Measurements from ENCODE around the gene SLC9A3.

The SLC9A3 gene

DNA sequence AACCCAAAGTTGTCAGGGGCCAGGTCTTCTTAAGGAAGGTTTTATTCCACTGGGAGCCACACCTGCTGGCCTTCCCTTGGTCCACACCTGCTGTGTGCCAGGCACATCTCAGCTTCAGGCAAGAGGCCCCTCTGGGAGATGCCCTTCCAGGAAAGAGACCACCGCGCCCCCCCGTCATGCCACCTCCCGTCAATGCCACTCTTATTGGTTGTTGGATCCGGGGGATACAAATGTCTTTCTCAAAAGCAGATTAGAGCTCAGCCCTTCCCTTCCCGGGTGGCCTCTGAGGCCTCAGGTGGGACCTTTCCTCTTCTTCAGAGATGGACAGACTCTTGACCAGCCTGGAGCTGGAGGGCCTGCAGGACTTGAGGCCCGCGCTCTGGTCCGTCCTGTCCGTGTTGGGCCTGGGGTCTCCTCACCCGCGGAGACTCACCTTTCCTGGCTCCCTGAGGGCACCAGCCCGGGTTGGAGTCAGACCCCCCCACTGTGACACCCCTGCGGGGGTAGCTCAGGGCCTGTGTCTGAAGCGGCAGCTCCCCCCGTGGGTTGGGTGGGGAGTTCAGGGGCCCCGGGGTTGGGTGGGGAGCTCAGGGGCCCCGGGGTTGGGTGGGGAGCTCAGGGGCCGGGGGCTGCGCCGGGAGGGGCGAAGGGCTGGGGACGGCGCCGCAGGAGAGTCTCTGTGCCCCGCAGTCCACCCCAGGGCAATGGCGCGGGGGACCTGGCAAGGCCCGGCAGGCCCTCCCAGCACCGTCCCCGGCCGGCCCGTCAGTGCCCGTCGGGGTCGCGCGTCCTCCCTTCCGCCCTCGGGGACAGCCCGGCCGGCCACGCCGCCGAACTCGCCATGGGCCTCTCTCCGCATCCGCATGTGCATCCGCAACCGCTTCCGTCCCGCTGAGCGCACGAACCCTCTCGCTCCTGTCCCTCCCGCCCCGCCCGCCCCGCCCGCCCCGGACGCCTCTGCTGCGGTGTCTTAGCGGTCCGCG is 3.7 kb upstream of the SLC9A3 start:
- TF ChIP-seq, protein P1, sequence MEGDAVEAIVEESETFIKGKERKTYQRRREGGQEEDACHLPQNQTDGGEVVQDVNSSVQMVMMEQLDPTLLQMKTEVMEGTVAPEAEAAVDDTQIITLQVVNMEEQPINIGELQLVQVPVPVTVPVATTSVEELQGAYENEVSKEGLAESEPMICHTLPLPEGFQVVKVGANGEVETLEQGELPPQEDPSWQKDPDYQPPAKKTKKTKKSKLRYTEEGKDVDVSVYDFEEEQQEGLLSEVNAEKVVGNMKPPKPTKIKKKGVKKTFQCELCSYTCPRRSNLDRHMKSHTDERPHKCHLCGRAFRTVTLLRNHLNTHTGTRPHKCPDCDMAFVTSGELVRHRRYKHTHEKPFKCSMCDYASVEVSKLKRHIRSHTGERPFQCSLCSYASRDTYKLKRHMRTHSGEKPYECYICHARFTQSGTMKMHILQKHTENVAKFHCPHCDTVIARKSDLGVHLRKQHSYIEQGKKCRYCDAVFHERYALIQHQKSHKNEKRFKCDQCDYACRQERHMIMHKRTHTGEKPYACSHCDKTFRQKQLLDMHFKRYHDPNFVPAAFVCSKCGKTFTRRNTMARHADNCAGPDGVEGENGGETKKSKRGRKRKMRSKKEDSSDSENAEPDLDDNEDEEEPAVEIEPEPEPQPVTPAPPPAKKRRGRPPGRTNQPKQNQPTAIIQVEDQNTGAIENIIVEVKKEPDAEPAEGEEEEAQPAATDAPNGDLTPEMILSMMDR (conservative IDR thresholded peaks at IDR 0.05) = no peak
- no peak for TF ChIP-seq ZFX (IDR thresholded peaks at IDR 0.05)

DNA sequence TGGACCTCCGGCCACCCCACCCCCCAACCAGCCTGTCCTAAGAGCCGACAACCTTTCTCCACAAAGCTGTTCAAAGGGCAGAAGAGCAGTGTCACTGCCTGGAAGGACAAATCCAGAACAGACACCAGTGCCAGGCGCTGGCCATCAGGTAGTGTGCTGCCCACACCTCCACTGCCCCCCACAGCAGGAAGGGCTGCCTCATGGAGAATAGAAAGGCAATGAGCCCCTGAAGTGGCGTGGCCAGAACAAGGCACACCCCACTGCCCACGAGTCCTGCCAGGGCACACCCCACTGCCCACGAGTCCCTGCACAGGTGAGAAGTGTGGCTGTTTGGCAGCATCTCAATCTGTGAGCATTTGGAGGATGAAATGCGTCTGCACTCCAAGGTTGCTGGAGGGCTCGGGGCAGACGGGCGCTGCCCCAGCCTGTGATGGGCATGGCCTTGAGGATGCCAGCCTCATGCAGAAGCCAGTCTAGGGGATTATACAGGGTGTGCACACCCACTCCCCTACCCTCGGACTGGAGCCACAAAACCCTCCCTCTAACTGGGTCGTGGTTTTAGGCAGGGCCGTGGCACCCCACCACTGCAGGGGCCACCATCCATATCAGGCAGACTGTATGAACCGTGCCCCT is 2.3 kb upstream of the SLC9A3 start:
- TF ChIP-seq, protein P1 (conservative IDR thresholded peaks at IDR 0.05) = no peak
- no peak for TF ChIP-seq ZFX (IDR thresholded peaks at IDR 0.05)
- no peak overlapping the region for H3K27ac ChIP-seq

More for the DNA sequence above, 3.7 kb upstream of the SLC9A3 start:
- no peak overlapping the region for H3K27ac ChIP-seq

DNA sequence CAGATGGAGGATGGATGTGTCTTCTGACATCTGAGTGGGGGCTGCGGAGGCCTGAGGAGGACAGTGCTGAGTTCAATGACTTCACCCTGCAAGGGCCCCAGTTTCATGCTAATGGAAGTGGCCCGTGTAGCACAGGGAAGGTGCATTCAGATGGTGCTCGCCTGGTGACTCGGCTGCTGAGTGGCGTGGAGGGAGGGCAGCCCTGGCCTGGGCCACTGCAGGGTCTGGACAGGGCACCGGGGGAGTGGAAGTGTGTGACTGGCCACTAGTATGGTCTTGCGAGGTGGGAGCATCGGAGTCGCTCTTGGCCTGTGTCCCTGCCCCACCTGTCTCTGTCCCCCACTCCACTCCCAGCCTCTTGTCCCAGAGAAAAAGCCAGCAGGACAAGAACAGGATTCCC is 1.7 kb upstream of the SLC9A3 start:
- no peak overlapping the region for H3K27ac ChIP-seq
- TF ChIP-seq, protein P1 (conservative IDR thresholded peaks at IDR 0.05) = no peak
- TF ChIP-seq ZFX (IDR thresholded peaks at IDR 0.05) = no peak

DNA sequence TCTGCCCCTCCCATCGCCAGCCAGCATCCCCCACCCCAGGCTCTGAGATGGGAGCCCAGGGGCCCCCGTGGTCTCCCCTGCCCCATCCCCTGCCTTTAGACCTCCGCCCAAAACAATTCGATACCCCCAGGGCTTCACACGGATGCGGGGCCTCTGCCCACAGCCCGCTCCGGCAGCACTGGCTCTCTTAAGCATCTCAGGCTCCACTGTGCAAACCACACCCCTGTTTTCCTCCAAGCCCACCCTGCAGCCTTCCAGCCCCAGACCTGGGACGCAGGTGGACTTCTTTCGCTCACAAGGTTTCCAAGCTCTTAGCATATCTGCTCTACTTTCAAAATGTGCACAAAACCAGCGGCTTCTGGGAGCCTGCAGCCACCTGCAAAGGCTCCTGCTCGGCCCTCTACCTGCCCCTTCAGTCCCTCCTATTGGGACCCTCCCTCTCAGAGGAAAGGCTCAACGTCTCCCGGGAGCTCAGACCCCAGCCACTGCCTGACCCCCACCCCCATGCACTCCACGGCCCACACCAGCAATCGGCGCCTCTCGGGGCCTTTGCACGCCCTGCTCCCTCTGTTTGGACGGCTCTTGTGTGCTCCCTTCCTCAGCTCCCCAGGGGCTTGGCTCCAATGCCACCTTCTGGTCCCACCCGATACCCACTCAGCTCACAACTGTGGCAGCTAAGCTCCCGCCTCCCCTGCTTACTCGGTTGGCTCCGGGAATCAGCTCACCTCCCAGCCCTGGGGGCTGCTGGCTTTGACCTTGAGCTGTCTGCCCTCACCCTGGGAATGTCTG is 918 bp upstream of the SLC9A3 start:
- TF ChIP-seq, protein P1 (conservative IDR thresholded peaks at IDR 0.05) = no peak
- TF ChIP-seq ZFX (IDR thresholded peaks at IDR 0.05) = no peak

DNA sequence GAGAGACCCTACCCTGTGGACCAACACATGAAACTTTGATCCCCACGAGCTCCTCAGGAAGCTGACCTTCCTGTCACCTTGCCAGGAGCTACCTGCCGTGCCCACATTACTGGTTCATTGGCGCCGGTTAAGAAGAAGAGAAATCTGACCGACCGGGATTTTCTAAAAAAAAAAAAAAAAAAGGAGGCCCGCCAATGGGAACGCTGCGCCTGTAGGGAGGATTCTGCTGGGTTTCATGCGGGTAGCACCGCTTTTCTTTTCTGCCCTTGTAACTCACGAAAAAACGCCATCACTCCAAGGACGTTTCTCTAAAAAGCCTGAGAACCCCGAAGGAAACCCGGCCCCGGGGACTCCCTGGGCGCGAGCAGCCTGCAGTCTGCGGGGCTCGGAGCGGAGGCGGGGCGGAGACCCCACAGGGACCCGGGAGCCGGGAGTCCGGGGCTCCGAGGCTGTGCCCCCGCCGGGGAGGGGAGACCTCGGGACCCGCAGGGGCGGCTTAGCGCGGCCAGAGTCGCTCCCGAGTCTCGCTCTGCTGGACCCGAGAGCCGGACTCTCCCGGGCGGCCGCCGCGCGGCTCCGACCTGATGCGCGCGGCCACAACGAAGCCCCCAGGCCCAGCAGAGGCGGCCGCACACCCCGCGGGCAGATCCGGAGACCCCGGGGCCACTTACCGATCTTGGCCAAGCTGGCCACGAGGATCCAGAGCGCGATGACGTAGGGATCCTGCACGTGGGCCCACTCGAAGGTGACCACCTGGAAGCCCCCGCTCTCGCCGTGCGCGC is 617 bp downstream of the SLC9A3 start:
- H3K27ac ChIP-seq = no peak overlapping the region
- TF ChIP-seq, protein P1 (conservative IDR thresholded peaks at IDR 0.05) = no peak
- TF ChIP-seq ZFX (IDR thresholded peaks at IDR 0.05) = no peak

More for the DNA sequence above, 918 bp upstream of the SLC9A3 start:
- no peak overlapping the region for H3K27ac ChIP-seq

DNA sequence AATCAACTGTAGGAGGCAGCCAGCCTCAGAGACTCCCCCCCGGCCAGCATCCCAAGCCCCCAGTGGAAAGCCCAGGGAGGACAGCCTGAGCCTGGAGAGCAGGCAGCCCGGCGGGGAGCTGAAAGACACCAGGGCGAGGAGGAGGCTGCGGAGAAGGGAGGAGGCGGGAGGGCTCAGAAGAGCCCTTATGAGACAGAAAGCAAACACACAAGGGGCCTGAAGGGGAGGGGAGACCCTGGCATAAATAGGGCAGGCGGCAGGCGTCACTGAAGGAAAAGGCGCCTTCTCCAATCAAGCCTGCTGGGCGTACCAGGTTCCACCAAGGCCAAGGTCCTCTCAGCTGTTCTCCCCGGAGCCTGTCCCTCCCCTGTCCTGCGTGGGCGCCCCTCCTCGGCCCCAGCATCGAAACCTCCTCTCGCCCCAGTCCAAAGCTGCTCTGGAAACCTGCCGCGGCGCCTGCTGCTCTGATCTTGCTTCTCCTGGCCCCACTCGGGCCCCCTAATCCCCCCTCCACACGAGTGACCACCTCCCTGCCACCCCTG is 1.3 kb downstream of the SLC9A3 start:
- TF ChIP-seq ZFX (IDR thresholded peaks at IDR 0.05) = no peak
- TF ChIP-seq, protein P1 (conservative IDR thresholded peaks at IDR 0.05) = no peak
- H3K27ac ChIP-seq = no peak overlapping the region

Measured in C4-2B (cell line).